COR-L47 (cell line): ENCODE results near the gene NOL11.
"Not testable (repeated sequence)": the region's sequence is repeated elsewhere in the genome, so short reads cannot be mapped to it uniquely, and the experiment has no call there.

Experiments used
- DNase-seq: peaks from one replicate; lab custom pipeline; 2025; lab: John Stamatoyannopoulos, UW

The NOL11 gene

DNA sequence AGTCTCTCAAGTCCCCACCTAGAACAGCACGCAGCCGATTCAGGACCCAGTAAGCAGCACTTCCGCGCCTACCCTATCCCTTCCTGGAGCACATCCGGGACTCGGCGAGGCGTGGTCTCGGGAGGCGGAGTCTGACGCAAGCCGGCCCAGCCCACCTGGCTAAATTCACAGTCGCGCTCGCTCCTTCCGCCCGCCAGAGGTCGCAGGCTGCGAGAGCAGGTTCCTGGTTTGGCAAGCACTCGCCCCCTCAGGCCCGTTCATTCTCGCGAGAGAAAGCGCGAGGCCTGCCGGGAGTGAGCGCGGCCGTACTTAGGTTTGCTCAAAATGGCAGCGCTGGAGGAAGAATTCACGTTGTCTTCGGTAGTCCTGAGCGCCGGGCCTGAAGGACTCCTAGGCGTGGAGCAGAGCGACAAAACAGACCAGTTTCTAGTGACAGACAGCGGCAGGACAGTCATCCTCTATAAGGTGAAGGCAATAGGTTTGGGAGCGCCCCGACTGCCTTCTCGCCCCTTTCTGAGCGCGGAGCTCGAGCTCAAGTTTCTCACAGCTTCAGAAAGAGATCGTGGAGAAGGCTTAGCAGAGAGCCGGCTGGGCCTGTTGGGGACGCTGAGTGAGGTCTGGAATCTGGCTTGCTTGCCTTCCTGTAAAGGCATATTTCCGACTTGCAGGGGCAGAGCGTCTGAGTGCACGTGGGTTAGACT lies at the start of gene NOL11:
TSS of gene NOL11 (plus strand) at position 313 of the 701 bp plus-strand sequence. CDS start at position 325, 12 bp downstream.
- DNase-seq: peak; percentile 97

DNA sequence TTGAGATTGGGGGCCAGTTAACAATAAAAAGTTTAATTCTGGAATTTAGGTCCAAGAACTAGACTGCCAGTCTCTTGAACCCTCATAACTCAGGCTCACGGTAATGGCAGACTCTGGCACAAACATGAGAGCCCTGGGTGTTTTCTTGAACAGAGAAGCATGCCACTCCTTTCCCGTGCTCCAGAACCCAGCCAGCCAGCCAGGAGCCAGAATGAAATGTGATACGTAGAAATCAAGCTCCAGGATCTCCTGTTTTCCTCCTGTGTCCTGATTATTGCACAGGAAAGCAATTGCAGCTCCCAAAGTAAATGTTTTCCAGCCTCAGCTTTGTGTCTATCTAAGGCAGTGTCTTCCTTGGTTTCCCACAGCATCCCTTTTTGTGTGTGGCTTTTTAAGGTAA lies 46.2 kb upstream of the NOL11 start:
- DNase-seq: peak; percentile 27

DNA sequence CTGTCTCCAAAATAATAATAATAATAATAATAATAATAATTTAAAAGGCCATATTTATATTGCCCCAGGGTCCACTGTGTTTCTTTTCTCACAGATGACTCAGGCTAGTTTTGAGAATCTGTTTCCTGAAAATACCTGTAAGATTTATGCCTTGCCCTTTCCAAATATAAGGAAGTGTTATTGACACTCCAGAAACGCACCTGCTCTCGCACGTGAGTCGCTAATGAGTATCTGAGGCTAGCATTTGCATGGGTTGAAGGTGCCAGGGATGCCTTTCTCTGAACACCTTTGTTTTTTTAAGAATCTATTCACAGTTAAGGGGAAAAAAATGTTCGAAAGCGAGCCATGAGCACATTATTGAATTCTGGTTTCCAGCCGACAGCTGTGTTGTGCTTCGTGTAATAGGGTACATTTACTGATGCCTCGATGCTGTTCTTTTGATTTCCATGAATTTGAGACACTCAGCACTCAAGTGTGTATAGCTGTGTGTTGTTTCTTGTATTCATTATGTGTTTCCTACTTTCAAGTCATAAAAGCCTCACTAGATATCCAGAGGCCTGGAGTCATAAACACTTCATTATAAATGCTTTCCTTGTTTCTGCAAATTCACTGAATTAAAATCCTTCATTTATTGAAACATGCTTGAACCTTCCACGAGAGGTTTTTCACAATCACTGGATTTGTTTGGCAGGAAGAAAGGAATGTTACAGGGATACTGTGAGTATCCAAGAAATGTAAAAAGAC lies 45.0 kb upstream of the NOL11 start:
- DNase-seq: peak; percentile 71

DNA sequence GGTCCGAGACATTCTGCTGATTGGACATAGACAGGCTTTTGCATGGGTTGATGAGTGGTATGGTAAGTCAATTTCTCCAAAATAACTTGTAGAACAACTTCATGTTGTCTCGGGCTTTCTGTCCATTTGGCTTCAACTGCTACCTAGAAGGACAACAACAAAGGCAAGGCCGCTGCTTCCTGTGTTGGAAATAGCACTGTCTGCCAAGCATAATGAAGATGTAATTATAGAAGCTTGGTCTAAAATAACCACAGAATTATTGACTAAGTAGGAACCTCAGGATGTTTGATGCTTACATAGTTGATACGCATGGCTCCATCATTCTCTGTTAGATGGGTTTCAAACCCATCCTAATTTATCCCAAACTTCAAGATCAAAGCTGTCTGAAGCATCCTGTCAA lies 42.3 kb upstream of the NOL11 start:
- DNase-seq: peak; percentile 65

DNA sequence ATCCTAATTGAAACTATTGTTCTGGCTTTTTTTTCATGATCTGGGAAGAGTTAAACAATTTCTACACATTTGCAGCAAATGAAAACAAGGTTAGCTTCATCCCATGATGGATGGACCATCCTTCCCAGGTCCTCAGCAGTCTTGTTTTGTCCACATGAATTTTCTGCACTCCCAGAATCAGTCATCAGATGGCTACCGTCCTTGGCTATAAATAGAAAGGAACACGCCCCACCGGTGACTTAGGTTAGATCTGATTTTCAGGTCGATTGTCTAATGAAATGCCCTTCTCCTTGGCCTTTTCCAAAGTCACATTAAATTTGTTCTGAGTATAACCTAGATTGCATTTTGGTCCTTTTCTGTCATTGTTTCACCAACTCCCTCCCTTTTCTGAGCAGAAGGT lies 41.4 kb upstream of the NOL11 start:
- DNase-seq: no peak

DNA sequence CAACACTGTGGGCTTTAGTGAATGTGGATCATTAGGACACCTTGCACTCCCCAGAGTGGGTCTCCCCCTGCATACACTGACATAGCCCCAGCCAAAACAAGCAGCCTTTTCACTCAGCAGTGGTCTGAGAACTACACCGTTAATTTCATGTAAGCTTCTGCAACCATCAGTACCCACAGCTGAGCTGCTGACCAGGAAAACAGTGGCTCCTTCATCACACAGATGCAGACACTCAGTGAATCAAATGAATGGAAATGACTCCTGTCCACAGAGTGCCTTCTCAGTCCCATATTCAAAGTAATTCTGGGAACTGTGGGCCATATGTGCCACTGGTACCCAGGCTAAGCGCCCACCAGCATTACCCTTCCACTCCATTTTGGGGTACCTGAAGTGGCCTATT lies 39.3 kb upstream of the NOL11 start:
- no peak for DNase-seq

DNA sequence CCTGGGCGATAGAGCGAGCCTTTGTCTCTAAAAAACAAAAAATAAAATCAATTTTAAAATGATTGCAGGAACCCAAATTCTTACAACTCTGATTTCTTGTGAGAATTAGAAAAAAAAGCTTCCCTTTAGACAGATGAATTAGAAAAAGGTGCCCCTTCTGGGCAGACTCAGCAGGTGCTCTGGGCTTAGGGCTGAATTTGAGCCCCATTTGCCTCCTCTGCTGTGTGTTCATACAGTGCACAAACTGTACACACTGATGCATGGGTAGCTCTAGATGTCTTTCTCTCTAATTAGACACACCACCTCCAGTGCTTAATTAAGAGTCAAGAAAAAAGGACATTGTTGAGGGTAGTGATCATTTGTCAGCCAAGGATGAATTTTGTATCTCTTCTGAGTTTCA lies 38.5 kb upstream of the NOL11 start:
- no peak for DNase-seq

DNA sequence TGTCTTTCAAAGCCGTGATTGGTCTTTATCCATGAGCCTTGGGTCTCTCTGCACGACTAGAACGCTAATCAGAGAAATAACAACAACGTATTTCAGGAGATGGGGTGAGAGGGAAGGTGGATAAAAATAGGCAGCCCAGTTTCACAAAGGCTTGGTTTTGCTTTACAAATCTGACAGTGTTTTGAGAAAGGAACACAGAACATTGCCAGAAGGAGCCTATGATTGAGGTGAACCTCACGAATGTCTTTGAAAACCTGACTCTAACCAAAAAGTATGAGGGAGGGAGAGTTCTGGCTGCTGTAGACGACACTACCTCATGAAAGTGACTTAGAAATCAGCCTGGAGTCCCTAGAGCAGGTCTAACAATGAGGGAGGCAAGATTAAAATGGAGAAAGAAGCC lies 38.0 kb upstream of the NOL11 start:
- DNase-seq: no peak

DNA sequence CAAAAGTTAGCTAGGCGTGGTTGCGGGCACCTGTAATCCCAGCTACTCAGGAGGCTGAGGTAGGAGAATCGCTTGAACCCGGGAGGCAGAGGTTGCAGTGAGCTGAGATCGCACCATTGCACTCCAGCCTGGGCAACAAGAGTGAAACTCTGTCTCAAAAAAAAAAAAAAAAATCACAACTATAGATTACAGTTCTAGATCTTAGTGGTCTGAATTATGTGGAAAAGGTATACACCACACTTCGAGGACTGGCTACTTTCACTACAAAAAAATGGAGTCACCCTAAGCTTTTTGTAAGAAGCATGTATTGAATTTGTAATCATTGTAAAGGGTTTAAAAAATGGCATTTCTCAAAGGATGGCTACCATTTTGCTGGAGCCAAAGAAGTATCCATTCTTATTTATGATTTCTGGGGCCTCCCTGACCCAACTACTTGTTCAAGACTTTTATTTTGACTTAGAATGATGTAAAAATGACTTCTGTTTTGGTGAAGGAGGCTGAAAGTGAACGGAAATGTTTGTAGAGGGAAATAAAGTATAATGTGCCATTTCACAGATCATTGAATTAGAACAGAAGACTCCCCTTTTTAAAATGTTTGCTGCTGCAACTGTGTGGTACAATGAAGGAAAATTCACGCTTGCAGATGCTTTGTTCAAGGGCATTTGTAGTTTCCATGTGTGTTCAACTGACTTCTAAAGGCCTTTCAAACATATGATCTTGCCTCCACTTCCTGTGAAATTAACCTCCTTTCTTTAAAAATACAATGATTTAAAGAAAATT lies 37.1 kb upstream of the NOL11 start:
- no peak for DNase-seq

DNA sequence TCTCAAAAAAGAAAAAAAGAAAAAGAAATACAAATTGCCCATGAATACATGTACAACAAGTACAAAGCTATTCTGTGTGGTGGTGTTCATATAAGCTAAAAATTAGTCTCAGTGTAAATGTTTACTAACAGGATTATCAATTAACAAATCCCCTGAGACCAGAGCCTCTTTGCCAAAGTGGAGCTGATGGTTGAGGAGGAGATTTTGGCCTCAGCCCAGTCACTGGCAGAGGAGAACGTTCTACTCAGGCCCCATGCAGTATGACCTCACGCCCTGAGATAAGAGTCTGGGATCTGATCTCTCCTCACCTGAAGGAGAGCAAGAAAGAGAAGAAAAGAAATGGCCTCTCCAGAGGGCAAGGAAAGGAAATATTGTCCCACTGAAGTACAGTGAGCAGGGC lies 35.5 kb upstream of the NOL11 start:
- DNase-seq: no peak

DNA sequence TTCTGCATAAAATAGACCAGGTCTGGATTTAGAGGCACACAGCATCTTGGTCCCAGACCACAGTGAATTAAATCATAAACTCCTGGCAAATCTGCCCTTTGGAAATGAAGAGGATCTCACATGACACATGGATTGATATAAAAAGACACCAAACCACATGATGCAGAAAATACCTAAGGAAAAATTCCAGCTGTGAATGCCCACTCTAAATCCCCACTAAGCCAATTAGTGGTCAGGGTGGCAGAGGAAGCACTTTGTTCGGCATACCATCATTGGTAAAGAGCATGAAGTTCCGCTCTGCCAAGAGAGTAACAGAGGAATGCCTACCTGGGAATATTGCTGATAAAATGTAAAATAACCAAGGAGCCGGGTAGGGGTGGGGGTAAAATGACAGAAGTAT lies 32.4 kb upstream of the NOL11 start:
- no peak for DNase-seq

DNA sequence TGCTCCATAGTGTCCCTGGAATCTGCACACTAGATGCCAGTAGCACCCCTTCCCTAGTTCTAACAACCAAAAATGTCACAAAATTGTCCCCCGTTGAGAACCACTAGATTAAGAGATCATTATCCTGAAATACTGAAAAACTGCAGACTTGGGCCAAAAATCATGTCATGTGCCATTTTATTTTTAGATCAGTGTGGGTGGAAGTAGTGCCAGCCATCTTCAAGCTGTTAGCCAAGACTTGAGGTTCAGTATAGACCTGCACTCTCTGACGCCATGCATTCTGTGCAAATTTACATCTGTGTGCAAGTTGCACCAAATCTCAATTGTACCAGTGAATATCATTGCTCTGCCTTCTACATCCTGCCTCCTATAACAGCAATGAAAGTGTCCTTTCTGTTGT lies 31.5 kb upstream of the NOL11 start:
- DNase-seq: no peak

DNA sequence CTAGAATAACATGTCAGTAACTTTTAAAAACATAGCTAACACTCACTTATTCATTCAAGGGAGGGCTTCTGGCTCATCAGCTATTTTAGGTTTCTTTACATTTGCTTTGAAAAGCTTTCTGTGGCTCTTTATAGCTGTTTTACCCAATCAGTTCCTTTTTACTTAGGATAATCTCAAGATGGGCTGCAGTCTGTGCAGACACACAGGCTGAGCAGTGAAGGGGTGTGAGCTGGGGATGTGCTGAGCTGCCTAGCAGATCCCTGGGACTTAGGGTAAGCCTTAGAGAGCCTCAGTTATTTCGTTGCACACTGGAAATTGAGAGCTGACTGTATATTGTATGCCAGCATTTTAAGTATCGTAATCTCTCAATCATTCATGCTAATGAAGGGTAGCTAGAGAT lies 30.2 kb upstream of the NOL11 start:
- no peak for DNase-seq

DNA sequence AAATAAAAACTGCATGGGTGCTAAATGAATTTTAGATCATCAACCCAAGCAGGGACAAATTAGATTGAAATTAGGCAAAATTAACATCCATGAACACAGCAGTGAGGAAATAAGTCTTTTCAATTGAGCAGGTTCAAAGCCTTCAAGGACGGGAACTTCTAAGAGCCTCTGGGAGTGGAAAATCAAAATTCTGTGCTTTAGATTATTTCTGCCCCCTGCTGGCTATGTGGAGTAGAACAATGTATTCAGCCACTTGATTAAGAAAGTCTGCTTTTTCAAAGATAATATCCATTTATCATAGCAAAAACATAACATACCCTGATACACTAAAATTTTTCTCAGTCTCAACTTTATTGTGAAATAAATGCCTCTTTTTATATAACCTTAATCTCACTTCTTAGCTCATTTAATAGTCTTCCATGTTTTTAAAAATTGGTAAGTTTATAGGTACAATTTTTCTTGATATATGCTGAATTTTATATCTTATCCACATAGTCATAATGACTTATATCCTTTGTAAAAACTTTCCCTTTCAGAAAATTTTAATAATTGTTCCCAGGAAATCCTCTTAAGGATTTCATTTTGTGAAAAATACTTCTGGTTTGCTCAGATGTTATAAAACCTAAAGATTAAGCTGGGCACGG lies 28.1 kb upstream of the NOL11 start:
- peak; percentile 58 for DNase-seq

DNA sequence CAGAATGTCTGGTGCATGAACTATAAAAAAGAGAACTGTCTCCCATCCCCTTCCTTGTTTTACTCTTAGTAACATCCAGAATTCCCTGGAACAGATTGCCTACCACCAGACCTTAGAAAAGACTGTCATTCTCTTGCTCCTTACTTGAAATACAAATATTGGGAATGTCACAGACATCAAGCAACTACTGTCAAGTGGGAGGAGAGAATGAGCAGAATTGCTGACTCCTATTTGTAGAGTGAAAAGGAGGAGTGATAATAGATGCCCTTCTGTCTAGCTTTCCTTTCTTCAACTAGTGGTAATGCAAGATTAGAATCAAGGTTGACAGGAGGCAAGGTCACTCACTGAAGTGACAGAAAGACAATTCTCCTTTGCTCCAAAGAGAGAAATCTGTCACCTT lies 23.9 kb upstream of the NOL11 start:
- DNase-seq: no peak

DNA sequence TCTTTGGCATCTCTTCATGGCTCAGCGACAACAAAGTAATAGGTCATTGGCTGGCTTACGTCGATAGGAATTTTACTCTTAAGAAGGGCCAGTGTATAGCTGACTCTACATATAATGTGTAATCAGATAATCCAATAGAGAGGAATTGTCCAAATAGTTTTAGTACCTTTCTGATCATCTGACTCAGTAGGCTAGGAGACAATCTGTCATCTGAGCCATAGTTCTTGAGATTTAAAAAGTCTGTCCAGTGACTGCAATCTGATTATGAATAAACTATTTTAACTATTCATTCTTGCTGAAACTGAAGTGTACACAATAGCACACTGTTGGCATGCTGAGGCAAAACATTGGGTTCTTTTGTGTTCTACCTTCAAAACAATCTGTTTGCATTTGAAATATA lies 21.4 kb upstream of the NOL11 start:
- DNase-seq: no peak

DNA sequence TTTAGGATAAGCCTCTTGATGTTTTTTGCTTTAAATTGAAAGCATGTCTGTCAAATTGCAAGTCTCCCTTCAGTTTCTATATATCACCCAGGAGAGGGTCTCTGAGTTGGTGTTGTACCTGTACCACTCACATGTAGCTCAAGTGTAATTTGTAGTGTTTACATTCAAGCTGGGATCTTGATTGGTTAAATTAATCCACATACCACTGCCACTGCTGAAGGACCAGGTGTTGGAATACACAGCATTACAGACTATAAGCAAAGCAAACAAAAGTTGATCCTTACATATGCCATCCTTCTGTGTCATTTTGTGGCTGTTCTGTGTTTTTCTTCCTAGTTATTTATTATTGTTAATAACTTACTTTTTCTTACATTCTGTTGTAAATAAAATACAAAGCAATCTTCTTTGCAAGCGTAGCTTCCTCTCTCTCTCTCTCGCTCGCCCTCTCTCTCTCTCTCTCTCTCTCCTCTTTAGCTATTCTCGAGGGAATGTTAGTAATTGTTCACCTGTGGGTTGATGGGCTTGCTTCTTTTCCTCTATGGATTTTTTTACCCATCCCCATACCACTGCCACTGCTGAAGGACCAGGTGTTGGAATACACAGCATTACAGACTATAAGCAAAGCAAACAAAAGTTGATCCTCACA lies 20.8 kb upstream of the NOL11 start:
- no peak for DNase-seq

DNA sequence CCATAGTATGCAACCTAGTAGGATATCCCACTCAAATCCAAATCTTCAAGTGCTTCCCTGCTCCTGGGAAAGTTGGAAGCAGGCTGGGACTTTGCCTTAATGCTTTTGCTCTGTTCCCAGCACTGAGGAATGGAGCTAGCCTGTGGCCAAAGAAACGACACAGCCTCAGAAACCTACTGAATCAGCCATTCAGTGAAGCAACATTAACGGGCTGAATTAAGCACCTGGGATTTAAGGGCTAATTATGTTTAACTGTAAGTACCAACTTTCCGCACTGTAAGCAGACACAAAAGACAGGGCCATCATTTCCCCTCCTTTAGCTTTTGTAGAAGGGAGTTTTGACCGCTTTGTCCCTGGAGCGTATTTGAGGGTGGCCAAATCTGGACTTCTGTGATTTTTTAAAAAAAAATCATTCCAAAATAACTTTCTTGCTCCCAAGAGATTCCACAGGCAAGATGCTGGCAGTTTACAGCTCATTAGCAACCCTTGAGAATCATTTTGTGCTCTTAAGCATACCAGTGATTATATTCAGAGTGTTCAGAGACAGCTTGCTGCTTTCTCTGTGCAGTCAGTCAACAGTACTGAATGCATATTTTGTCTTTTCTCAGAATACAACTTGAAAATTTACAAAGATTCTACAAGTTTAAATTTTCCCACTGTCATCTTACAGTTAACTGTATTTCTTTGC lies 17.6 kb upstream of the NOL11 start:
- DNase-seq: no peak

DNA sequence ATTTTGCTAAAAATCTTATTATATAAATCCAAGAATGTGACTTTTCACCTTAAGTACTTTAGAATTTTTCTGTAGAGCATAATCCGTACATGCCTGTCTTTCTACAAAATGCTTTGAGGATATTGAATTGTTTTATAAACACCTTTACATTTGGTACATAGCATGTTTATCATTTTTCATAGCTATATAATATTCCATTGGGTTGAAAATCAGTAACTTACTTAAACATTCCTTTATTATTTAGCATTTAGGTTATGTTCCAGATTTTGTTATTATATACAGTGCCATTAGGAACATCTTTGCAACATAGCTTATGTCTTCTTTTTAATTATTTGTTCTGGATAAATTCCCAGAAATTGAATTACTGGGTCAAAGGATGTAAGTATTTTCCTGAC lies 17.0 kb upstream of the NOL11 start:
- DNase-seq: no peak

DNA sequence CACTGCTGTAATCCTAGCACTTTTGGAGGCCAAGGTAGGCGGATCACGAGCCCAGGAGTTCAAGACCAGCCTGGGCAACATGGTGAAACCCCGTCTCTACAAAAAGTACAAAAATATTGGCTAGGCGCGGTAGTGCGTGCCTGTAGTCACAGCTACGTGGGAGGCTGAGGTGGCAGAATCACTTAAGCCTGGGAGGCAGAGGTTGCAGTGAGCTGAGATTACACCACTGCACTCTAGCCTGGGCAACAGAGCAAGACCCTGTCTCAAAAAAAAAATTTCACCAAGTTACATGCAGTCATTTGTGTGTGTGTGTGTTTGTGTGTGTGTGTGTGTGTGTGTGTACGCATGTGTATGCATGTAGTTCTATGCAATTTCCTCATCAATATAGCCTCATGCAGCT lies 14.9 kb upstream of the NOL11 start:
- not testable (repeated sequence) for DNase-seq

DNA sequence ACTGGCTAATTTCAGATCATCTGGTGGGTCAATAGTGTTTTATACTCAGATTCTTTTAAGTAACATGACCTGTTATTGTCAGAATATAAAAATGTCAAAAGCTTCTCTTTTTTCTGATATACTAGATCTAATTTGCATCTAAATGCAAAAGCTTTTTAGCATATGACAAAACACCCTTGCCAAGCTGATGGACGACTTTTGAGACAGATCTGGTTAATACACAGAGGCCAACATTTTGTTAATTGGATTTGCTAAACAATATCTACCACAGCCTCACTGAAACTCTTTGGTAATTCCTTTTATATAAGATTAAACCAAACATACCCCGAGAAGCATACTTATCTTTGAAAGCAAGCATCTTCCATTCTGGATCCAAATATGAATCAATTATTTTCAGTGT lies 10.3 kb upstream of the NOL11 start:
- no peak for DNase-seq
